ENCODE results near the gene TRIO. TPM values are rescaled to one million over a fixed set of nuclear protein-coding genes. Genes with fewer than 3 reads are reported as not detected.

The TRIO gene
- total and polyA plus RNA-seq, 2 of the 8 experiments (the other 6 are each of a cell fraction or from before 2014, with no cell fraction given), result 35.1 to 69.1 TPM

GRCh38 chr5:14415698-14416074 lies 272.5 kb downstream of the TRIO start:
- DNase-seq (ENCODE audit: low read depth in 1 of 2, low spot score in 2 of 2), result no peak
- Histone ChIP-seq H2AK5ac (ENCODE audit: low read depth, low read length) (no peak overlapping the region), H4K5ac (ENCODE audit: insufficient read length, low read depth, low read length) (no peak overlapping the region), H2BK15ac (ENCODE audit: low read length) (no peak overlapping the region), H3K23ac (ENCODE audit: insufficient read length) (no peak overlapping the region), H3K18ac (ENCODE audit: extremely low read depth, low read length) (no peak overlapping the region), H3K27me3 (replicated peaks in 1 of 4; ENCODE audit: control insufficient read depth in 3 of 4, extremely low read depth in 1 of 4, insufficient read depth in 3 of 4, low read length in 3 of 4) (no peaks in the 10 kb centered on the region), H3K79me1 (ENCODE audit: low read depth, low read length) (peaks cover 2% of the 10 kb centered on the region; the same call in 1 of the 2 replicates), H4K20me1 (replicated peaks in 1 of 2; ENCODE audit: control insufficient read depth in 1 of 2, insufficient read depth in 2 of 2, low read length in 2 of 2) (no peaks in the 10 kb centered on the region), H2BK12ac (ENCODE audit: low read depth, low read length) (no peak overlapping the region), H3K4me3 (ENCODE audit: extremely low read depth in 1 of 4, insufficient read depth in 2 of 4, low read depth in 3 of 4, low read length in 4 of 4) (no peak overlapping the region), H3K9ac (replicated peaks in 1 of 4; ENCODE audit: extremely low read depth in 1 of 4, low read depth in 3 of 4, low read length in 3 of 4) (no peak overlapping the region), H3K4ac (replicated peaks; ENCODE audit: insufficient read length, low read depth, low read length) (no peak overlapping the region), H3K9me3 (ENCODE audit: insufficient read depth in 2 of 2, low read depth in 1 of 2, low read length in 1 of 2) (no peaks in the 10 kb centered on the region), H4K91ac (replicated peaks; ENCODE audit: insufficient read length, low read length) (no peak overlapping the region), H3K23me2 (ENCODE audit: low read depth, low read length) (no peaks in the 10 kb centered on the region; the same call in 1 of the 2 replicates), H3K27ac (ENCODE audit: low read depth, low read length) (no peak overlapping the region), H2BK120ac (replicated peaks; ENCODE audit: low read depth, low read length) (no peak overlapping the region), H2BK20ac (ENCODE audit: low read length) (no peak overlapping the region), H3K4me1 (replicated peaks in 1 of 4; ENCODE audit: control insufficient read depth in 3 of 4, insufficient read depth in 4 of 4, low read length in 3 of 4) (peaks cover 4 to 15% (median 11%) of the 10 kb centered on the region in 4 experiments), H3K4me2 (ENCODE audit: insufficient read depth in 1 of 2, low read depth in 2 of 2, low read length in 2 of 2) (no peak overlapping the region), H3K79me2 (ENCODE audit: control insufficient read depth in 1 of 2, insufficient read depth in 2 of 2, low read length in 2 of 2) (no peaks in the 10 kb centered on the region), H3K56ac (replicated peaks; ENCODE audit: insufficient read length, low read depth, low read length) (no peak overlapping the region), H2AFZ (ENCODE audit: low read length) (no peak overlapping the region), H4K8ac (ENCODE audit: extremely low read depth, insufficient read depth, low read length) (no peak overlapping the region), H3K14ac (ENCODE audit: insufficient read length) (no peak overlapping the region), H2BK5ac (ENCODE audit: low read depth, low read length) (no peak overlapping the region), H3K36me3 (ENCODE audit: control insufficient read depth in 2 of 4, insufficient read depth in 4 of 4, low read length in 3 of 4) (peaks cover 5 to 27% (median 8%) of the 10 kb centered on the region in 4 experiments; a peak in 7 of 8 replicates)
- POLR2A ChIA-PET (ENCODE audit: partially characterized antibody), result no interaction called here
- TF ChIP-seq SIRT6 (IDR thresholded peaks at IDR 0.05; ENCODE audit: low read length), result no peak
- TF ChIP-seq BCL11A (IDR thresholded peaks at IDR 0.05; ENCODE audit: low read depth in 2 of 2, low read length in 2 of 2), result no peak
- TF ChIP-seq CTBP2 (IDR thresholded peaks at IDR 0.05; ENCODE audit: borderline replicate concordance, insufficient read depth, insufficient read length, low read length), result no peak
- no peak for TF ChIP-seq CEBPB (IDR thresholded peaks at IDR 0.05; ENCODE audit: low read depth, low read length)
- CTCF ChIA-PET (ENCODE audit: partially characterized antibody), result interaction anchor here (2.1 to 3.2 kb wide), 3 partner anchors 16 to 51 kb away, joined by 6 to 13 read pairs (median 11); no protein-coding TSS in a partner anchor
- no peak for FAIRE-seq
- WGBS, 2 experiments (ENCODE audit: extremely low coverage in 1 of 2, insufficient coverage in 1 of 2, insufficient read length in 1 of 2, insufficient replicate concordance in 2 of 2, low coverage in 1 of 2, low lambda C conversion rate in 2 of 2, missing lambda C conversion rate in 1 of 2), result 92% methylated on average over 3 of the region's 3 CpGs; no CpG with 5 or more reads in 1 of the 2 experiments
